Gastroesophageal sphincter (tissue), 3 donors: ENCODE measurements around the gene EFEMP2.
A peak's percentile ranks its signal among the peaks of the same experiment; 100 is the strongest.

ENCODE experiments used
- EP300 ChIP-seq: sonication (generic); formaldehyde crosslinking; IDR thresholded peaks from one replicate; pipeline ENCODE4 v1.6.1; 2017; ENCODE audit warnings: antibody characterized with exemption, mild to moderate bottlenecking
- TF ChIP-seq, protein P1 (sequence below), 4 experiments: fragments of 200-600 bp in 2 of 4; fragments of 450-650 bp in 2 of 4; sonication (generic) in 1 of 4; IDR thresholded peaks; one replicate each; pipeline ENCODE4 v1.5.1; 2017 to 2019; ENCODE audit warnings: antibody characterized with exemption in 4 of 4, mild to moderate bottlenecking in 2 of 4, moderate library complexity in 2 of 4

- TF ChIP-seq EP300: no peak
- TF ChIP-seq, protein P1, sequence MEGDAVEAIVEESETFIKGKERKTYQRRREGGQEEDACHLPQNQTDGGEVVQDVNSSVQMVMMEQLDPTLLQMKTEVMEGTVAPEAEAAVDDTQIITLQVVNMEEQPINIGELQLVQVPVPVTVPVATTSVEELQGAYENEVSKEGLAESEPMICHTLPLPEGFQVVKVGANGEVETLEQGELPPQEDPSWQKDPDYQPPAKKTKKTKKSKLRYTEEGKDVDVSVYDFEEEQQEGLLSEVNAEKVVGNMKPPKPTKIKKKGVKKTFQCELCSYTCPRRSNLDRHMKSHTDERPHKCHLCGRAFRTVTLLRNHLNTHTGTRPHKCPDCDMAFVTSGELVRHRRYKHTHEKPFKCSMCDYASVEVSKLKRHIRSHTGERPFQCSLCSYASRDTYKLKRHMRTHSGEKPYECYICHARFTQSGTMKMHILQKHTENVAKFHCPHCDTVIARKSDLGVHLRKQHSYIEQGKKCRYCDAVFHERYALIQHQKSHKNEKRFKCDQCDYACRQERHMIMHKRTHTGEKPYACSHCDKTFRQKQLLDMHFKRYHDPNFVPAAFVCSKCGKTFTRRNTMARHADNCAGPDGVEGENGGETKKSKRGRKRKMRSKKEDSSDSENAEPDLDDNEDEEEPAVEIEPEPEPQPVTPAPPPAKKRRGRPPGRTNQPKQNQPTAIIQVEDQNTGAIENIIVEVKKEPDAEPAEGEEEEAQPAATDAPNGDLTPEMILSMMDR (IDR thresholded peaks at IDR 0.05): peak in 3 of 4 experiments; percentile 19 to 35 (median 29)
These were observed 21.5 kb downstream of the EFEMP2 start for GRCh38 chr11:65851083-65851579.
